HG03432 (cell line): ENCODE measurements around the gene BHLHA15.
A peak's percentile ranks its signal among the peaks of the same experiment; 100 is the strongest.

Source experiments
- ATAC-seq: cut with Tn5 transposase; IDR thresholded peaks from one replicate; pipeline ENCODE4 v1.9.1; 2021; ENCODE audit warnings: mild to moderate bottlenecking, moderate library complexity; ENCODE audit not compliant: unreplicated experiment

The BHLHA15 gene

DNA sequence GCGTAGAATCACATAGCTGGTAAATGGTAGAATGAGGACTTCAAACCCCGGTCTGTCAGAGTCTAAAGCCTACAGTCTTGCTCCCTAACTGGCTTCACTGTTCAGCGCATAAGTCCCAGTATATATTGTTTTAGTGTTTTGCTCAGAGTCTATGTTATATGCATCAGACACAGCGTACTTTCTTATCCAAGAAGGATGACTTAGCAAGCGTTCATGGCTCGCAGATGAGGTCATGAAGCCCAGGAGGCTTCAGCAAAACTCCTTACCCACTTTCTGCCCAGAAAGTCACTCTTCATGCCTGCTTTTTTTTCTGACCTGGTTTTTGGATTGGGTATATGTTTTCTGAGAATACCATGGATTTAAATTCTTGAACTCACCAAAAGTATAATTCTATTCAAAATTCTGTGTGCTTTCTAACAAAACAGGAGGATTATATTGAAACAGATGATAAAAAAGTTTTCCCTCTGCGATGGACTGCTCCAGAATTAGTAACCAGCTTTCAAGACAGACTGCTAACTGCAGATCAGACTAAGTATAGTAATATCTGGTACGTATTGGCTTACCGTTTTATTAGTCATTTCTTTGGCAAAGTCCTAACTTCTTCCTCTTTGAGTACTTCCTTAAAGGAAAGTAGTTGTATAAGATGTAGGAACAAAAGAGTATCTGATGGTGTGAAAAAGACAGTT, 24.6 kb upstream of the BHLHA15 start:
- no peak for ATAC-seq

DNA sequence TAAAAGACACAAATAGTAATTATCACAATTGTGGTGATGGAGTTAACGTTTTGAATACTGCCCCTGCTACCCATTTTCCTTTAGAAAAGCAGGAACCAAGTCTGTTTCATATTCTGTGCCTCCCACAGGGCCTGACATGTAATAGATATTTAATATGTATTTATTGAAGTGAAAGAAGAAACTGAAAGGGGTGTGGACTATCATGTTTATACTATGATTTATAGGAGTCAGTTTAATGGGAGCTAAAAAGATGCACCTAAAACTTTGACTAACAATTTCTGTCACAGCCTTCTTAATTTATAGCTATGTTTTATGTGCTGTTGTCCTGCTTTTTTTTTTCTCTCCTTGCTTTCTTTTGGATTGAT, 24.1 kb upstream of the BHLHA15 start:
- ATAC-seq, result no peak

DNA sequence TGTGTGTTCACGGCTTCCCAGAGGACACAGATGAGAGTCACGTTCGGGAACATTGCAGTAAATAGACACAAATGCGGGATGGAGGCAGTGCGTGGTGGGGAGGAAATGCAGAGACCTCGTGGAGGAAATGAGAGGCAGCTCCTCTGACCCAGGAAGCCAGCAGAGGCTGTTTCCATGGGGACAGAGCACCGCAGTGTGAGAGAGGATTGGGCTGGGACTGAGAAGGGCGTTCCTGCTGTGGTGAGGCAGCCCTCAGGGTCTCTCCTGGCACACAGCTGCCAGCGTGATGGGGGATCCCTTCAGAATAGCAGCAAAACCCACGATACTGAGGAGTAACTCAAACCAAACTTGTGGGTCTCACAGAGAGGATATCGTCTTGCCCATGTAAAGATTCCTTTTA, 21.7 kb upstream of the BHLHA15 start:
- ATAC-seq, result no peak

DNA sequence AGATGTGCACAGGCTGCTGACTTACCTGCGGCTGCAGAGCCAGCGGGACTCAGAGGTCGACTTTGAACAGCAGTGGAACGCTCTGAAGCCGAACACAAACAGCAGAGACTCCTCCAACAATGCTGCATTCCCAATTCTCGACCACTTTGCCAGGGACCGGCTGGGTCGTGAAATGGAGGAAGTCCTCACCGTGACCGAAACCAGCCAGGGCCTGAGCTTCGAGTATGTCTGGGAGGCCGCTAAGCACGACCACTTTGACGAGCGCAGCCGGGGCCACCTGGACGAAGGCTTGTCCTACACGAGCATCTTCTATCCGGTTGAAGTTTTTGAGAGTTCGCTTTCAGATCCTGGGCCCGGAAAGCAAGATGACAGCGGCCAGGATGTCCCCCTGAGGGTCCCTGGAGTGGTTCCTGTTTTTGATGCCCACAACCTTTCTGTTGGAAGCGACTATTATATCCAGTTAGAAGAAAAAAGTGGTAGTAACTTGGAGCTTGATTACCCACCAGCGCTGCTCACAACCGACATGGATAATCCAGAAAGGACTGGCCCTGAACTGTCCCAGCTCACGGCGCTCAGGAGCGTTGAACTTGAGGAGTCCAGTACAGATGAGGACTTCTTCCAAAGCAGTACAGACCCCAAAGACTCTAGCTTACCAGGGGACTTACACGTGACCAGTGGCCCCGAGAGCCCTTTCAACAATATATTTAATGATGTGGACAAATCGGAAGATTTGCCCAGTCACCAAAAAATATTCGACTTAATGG, 19.4 kb upstream of the BHLHA15 start:
- ATAC-seq, result no peak

DNA sequence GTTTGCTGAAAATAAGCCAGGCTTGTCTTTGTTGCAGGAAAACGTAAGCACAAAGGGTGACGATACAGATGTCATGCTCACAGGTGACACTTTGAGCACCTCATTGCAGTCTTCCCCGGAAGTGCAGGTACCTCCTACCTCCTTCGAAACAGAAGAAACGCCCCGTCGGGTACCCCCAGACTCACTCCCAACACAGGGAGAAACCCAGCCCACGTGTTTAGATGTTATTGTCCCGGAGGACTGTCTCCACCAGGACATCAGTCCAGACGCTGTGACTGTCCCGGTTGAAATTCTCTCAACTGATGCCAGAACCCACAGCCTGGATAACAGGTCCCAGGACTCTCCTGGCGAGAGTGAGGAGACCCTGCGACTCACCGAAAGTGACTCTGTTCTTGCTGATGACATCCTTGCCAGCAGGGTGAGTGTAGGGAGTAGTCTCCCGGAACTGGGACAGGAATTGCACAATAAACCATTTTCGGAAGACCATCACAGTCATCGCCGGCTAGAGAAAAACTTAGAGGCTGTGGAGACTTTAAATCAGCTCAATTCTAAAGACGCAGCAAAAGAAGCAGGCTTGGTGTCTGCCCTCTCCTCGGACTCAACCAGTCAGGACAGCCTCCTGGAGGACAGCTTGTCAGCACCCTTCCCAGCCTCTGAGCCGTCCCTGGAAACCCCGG, 18.3 kb upstream of the BHLHA15 start:
- ATAC-seq, result no peak

DNA sequence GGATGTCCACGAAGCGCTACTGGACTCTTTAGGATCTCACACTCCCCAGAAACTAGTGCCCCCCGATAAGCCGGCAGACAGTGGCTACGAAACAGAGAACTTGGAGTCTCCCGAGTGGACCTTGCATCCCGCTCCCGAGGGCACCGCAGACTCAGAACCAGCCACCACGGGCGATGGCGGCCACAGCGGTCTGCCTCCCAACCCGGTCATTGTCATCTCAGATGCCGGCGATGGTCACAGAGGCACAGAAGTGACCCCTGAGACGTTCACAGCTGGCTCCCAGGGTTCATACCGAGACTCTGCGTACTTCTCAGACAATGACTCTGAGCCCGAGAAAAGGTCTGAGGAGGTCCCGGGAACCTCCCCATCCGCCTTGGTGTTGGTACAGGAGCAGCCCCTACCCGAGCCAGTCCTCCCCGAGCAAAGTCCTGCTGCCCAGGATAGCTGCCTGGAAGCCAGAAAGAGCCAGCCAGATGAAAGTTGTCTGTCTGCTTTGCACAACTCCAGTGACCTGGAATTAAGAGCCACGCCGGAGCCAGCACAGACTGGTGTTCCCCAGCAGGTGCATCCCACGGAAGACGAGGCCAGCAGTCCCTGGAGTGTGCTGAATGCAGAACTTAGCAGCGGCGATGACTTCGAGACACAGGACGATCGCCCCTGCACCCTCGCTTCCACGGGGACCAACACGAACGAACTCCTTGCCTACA, 17.6 kb upstream of the BHLHA15 start:
- no peak for ATAC-seq

DNA sequence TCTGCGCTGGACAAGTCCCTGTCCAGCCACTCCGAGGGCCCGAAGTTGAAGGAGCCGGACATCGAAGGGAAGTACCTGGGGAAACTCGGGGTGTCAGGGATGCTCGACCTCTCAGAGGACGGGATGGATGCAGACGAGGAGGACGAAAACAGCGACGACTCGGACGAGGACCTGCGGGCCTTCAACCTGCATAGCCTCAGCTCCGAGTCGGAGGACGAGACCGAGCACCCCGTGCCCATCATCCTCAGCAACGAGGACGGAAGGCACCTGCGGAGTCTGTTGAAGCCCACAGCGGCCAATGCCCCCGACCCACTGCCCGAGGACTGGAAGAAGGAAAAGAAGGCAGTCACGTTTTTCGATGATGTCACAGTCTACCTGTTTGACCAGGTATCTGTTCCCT, 17.1 kb upstream of the BHLHA15 start:
- no peak for ATAC-seq

DNA sequence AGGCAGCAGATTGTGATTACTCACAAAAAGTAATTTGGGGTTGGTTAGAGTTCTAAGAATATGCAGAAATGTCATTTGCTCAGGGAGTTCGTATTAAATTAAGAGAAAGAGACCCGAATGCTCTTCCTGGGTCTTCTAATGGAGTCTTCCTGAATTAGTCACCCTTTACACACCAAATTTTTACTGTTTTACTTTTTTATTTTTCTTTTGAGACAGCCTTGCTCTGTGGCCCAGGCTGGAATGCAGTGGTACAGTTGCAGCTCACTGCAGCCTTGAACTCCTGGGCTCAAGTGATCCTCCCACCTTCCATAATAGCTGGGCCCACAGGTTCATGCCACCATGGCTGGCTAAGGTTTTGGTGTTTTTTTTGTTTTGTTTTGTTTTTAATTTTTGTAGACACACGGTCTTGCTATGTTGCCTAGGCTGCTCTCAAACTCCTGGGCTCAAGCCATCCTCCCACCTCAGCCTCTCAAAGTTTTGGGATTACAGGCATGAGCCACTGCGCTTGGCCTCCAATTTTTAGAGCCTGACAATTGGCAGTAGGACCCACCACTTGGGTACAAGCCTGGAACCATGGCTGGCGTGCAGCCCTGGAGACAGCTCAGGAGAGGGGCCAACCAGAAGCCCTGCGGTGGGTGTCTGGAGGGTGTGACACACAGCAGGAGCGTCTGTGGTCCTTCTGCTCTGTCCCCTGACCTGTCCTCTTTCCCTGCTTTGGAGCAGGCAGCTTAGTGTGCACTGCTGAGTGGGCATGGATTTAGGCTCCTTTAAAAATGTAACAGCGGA, 16.4 kb upstream of the BHLHA15 start:
- no peak for ATAC-seq

DNA sequence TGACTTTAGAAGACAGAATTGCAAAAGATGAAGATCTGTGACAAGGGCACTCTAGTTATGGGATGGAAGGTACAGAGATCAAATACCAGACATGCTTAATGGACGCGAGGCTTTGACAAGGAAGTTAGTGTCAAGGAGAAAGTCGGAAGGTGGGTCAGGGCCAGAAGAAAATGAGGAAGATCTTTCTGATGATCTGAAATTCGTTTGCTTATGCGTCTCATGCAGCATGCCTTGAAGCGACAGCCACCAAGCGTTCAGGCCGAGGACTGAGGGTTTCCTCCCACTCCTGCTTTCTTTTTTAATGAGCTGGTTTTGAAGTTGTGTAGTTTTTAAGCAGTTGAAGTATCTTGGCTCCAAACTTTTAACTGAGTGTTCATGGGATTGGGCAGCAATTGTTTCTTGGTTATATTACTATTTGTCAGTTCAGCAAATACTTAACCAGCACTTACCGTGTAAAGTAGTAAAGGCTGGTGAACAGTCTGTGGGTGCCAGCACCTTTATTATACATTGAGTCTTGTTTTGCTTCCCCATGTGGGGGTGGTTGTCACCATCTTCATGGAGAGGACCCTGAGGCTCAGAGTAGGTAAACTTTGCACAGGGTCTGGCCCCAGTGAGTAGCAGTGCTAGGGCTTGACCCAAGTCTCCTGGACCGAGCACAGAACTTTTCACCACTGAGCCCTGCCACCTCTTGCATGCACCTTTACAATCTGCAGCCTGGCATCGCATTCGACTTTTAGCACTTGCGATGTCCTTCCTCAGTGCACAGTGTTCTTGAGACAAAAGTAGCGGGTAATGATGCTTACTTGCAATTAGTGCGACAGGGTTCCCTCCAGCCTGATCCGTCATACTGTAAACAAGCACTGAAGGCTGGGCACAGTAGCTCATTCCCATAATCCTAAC, 14.3 kb upstream of the BHLHA15 start:
- ATAC-seq, result no peak

DNA sequence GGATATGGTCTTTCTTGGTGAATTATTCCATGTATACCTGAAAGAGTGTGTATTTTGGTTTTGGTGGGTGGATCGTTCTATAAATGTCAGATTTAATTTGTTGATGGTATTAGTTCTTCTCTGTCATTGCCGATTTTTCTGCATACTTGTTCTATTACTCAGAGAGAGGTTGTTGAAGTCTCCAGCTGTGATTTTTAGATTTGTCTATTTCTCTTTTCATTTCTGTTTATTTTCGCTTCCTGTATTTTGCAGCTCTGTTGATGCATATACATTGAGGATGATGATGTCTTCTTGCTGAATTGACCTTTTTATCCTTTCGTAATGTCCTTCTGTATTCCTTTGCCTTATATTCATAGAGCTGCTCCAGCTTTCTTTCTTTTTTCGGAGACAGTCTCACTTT, 12.1 kb upstream of the BHLHA15 start:
- ATAC-seq, result no peak

DNA sequence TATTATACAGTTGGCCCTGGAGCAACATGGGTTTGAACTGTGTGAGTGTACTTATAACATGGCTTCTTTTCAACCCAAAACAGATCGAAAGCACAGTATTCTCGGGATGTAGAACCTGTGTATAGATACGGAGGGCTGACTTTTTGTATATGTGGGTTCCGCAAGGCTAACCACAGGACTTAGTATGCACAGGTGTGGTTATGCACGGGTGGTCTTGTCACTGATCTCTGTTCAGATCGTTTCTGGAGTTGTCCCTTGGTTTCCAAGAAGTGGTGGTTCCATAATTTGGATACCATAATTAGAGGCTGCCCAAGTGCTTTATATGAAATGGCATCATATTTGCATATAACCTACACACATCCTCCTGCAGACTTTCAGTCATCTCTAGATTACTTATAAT, 10.9 kb upstream of the BHLHA15 start:
- ATAC-seq, result peak; percentile 35

DNA sequence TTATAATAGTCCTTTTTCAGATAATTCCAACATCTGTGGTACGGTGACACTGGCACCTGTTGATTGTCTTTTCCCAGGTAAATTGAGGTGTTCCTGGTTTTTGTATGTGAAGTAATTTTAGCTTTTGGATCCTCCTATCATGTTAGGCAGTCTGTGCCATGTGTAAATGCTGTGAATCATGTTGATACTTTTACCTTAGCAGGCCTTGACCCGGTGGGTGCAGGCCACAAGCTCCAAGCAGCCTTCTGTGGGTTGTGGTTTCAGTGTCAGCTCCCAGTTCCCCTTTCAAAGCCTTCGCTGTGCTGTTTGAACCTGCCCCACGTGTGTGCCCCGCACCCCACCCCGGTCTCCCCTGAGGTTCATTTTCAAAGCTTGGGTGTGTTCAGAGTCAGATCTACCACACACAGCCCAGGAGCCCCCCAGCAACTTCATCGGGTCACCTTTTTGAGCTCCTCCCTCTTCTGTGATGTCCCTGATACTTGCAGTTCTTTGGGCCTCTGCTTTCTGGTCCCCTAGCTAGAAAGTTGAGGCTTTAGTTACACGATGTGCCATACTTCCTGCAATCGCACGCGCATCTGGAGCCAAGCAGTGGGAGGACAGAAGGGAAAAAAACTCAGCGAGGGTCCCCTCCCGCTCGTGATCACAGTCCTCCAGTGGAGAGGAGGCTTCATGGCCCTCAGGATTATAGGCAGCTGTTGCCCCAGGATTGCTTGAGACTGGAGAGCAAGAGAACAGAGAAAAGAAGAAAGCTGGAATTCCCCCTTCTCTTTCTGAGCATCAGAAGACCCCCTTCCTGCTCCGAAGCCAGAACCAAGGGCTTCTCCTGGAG, 8.7 kb upstream of the BHLHA15 start:
- peak; percentile 93 for ATAC-seq

DNA sequence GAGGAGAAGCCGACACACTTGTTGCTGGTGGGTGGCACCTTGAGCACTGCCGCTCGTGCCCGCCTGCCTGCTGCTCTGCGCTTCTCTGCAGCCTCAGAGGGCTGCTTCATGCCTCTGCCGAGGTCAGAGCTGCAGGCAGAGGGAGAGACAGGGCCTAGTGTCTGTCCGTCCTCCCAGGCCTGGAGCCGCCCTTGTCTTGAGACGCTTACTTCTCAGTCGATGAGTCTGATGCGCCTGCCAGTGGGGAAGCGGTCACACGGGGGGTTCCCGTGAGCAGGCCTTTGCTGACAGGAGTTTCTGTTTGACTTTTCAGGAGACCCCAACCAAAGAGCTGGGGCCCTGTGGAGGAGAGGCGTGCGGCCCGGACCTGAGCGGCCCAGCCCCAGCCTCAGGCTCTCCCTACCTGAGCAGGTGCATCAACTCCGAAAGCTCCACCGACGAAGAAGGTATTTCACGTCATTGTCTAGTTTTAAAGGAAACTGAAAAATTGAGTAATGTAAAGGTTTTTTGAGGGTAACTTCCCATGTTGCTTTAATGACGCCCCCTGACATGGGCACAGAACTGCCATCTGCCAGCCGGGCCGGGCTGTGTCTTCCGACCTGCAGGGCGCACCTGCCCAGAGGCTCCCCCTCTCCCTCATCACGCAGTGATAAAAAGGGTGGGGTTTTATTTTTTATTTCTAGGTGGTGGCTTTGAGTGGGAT, 7.8 kb upstream of the BHLHA15 start:
- ATAC-seq, result peak; percentile 45

DNA sequence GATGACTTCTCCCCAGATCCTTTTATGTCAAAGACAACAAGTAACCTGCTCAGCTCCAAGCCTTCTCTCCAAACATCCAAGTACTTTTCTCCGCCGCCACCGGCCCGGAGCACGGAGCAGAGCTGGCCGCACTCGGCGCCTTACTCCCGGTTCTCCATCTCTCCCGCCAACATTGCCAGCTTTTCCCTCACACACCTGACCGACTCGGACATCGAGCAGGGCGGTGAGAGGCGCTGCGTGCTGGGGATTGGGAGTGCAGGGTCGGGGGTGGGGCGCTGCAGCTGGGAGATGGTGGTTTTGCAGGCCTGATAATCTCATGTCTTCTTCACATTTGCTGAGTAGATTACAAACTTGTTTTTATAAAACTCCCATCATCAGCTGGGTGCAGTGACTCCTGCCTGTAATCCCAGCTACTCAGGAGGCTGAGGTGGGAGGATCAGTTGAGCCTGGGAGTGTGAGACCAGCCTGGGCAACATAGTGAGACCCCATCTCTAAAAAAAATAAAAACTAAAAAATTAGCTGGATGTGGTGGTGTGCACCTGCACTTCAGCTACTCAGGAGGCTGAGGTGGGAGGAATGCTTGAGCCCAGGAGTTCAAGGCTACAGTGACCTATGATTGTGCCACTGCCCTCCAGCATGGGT, 7.2 kb upstream of the BHLHA15 start:
- no peak for ATAC-seq

DNA sequence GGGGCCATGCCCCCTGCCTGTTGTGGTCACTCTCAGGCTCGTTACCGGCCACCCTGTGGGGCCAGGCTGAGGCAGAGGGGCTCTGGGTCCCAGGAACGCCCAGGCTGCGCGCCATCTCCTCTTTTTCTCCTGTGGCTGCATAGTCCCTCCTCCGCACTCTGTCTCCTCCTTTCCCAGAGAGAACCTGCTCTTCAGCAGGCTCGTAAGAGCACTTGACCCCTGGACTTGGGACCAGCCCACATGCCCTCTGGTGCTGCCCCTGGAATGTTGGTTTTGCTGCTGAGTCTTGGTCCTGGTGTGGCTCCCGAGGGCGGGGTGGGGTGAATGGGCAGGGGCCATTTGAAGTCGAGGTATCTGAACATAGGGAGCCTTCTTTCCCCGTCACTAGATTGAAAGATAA, 6.6 kb upstream of the BHLHA15 start:
- ATAC-seq, result no peak

DNA sequence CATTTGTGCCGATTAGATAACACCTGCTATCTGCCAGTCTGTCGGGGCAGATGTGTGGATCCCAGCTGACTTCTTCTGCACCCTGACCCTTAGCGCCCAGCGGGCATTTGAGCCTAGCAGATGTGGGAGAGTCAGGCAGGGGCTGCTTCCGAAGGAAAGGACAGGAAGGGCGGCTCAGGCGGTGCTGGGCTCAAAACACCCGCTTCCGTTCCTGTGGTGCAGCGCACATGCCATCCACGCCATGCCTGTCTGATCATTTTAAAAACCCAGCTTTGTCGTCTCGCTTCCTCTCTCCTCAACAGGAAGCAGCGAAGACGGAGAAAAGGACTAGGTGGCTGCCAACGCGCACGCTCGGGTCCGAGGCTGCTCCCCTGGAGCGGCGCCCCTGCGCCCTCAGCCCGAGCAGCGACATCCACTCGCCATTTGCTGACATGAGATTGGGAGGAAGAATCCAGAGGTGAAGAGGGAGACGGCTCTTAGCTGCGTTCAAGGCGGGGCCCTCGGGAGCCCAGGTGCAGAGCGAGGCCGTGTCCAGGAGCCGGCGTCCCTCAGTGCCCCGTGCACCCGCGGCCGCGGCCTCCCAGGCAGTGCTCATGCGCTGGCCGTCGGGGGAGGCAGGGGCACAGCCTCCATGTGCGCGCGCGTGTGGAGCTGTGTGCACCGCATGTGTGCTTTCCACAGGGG, 5.9 kb upstream of the BHLHA15 start:
- no peak for ATAC-seq
